22Rv1 (cell line): Measurements from ENCODE around the gene MYRIP.

Source experiments
- ZFX ChIP-seq: fragments of 450-650 bp; IDR thresholded peaks from 2 replicates; pipeline ENCODE4 v1.6.1; 2017; ENCODE audit warnings: antibody characterized with exemption, borderline replicate concordance
- TF ChIP-seq, protein P1 (sequence below): fragments of 450-650 bp; IDR thresholded peaks from 2 replicates; pipeline ENCODE4 v1.5.1; 2017; ENCODE audit warnings: mild to moderate bottlenecking

DNA sequence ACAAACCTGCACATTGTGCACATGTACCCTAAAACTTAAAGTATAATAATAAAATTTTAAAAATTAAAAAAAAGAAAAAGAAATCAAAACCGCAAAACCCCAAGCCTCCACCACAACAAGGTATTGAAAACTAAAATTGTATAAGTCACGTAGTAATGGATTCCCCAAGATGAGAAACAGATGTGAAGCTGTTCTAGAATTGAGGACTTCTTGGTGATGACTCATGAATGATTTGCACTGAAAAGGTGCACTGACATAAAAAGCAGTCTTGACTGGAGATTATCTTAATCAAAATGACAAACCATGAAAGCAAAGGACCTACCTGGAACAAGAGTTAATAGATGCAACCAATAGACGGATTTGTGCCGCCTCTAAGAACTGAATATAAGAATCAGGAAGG lies 225.8 kb downstream of the MYRIP start:
- TF ChIP-seq, protein P1, sequence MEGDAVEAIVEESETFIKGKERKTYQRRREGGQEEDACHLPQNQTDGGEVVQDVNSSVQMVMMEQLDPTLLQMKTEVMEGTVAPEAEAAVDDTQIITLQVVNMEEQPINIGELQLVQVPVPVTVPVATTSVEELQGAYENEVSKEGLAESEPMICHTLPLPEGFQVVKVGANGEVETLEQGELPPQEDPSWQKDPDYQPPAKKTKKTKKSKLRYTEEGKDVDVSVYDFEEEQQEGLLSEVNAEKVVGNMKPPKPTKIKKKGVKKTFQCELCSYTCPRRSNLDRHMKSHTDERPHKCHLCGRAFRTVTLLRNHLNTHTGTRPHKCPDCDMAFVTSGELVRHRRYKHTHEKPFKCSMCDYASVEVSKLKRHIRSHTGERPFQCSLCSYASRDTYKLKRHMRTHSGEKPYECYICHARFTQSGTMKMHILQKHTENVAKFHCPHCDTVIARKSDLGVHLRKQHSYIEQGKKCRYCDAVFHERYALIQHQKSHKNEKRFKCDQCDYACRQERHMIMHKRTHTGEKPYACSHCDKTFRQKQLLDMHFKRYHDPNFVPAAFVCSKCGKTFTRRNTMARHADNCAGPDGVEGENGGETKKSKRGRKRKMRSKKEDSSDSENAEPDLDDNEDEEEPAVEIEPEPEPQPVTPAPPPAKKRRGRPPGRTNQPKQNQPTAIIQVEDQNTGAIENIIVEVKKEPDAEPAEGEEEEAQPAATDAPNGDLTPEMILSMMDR = no peak
- TF ChIP-seq ZFX = no peak
